Transverse colon (tissue), 4 donors: Measurements from ENCODE around the gene CCDC8. TPM values are rescaled to one million over a fixed set of nuclear protein-coding genes. Genes with fewer than 3 reads are reported as not detected.

Experiments used
- DNase-seq: peaks from one replicate; pipeline ENCODE4 v3.0.0-alpha.2; 2019
- H3K27ac ChIP-seq, 4 donors: fragments of 200-600 bp; sonication (generic); 2 replicates each; pipeline ENCODE4 v1.5.1; 2016 to 2018; ENCODE audit warnings: inconsistent platforms in 4 of 4
- H3K27me3 ChIP-seq: fragments of 200-600 bp; sonication (generic); 2 replicates; pipeline ENCODE4 v1.5.1; 2017; ENCODE audit warnings: inconsistent platforms
- H3K36me3 ChIP-seq, 4 donors: fragments of 200-600 bp; sonication (generic); 2 replicates each; pipeline ENCODE4 v1.5.1; 2017 to 2019; ENCODE audit warnings: inconsistent platforms in 4 of 4
- H3K4me1 ChIP-seq, 4 donors: fragments of 200-600 bp; sonication (generic); 2 replicates each; pipeline ENCODE4 v1.5.1; 2017 to 2020; ENCODE audit warnings: inconsistent platforms in 4 of 4
- H3K4me3 ChIP-seq, 4 donors: fragments of 200-600 bp; sonication (generic); 1 replicate in 1 of 4; 2 replicates in 3 of 4; pipeline versions ENCODE4 v1.5.1 to v1.6.1; 2017 to 2019; ENCODE audit warnings: inconsistent platforms in 4 of 4
- H3K9me3 ChIP-seq, 2 donors: fragments of 200-600 bp; sonication (generic); 2 replicates each; pipeline ENCODE4 v1.5.1; 2017 to 2019; ENCODE audit warnings: inconsistent platforms in 2 of 2
- CTCF ChIP-seq, 5 experiments: fragments of 200-600 bp in 3 of 5; fragments of 450-650 bp in 2 of 5; sonication (generic) in 3 of 5; IDR thresholded peaks; 1 replicate in 2 of 5; 2 replicates in 3 of 5; pipeline ENCODE4 v1.5.1; 2016 to 2017; ENCODE audit warnings: antibody characterized with exemption in 5 of 5, inconsistent platforms in 3 of 5, mild to moderate bottlenecking in 2 of 5, moderate library complexity in 1 of 5
- EP300 ChIP-seq: sonication (generic); formaldehyde crosslinking; IDR thresholded peaks from one replicate; pipeline ENCODE4 v1.6.1; 2017; ENCODE audit warnings: antibody characterized with exemption, low read depth
- POLR2A ChIP-seq: fragments of 450-650 bp; IDR thresholded peaks from one replicate; pipeline ENCODE4 v1.6.1; 2016; ENCODE audit warnings: antibody characterized with exemption, mild to moderate bottlenecking, moderate library complexity
- POLR2AphosphoS5 ChIP-seq, 3 donors: sonication (generic); formaldehyde crosslinking; IDR thresholded peaks; one replicate each; pipeline ENCODE4 v1.6.1; 2016; ENCODE audit warnings: antibody characterized with exemption in 3 of 3
- WGBS, 2 donors: methylation state at CpG; one replicate each; pipeline ENCODE4 v1.1.5; 2018; ENCODE audit warnings: low coverage in 1 of 2; 5-methylcytosine and 5-hydroxymethylcytosine counted together
- in situ Hi-C, 4 donors: fragments of 200-750 bp; cut with MboI; loops; one replicate each; pipeline versions ENCODE4 v1.15.0 to v1.15.1; 2017; ENCODE audit warnings: low sequenced_read_pairs in 3 of 4, low pct_ligation_motif_present in 1 of 4, low pct_unique_long_range_greater_than_20kb in 1 of 4
- intact Hi-C: fragments of 100-400 bp; cut with DNase I; formaldehyde crosslinking; loops from one replicate; pipeline ENCODE4 v1.15.1; 2023; ENCODE audit warnings: low total_unique reads
- total RNA-seq, 4 donors: library from RNA; depleted of rRNA; stranded (reverse); fragments of >200 nt; gene quantifications; one replicate each; pipeline ENCODE4 v1.1.0, GENCODE V29; 2016

The CCDC8 gene
- total RNA-seq, 4 donors from 2014 or later = 0.40 to 1.9 (median 1.2) TPM

- intact Hi-C loops = no loop called here
- peak overlapping the region; percentile 70 to 84 (median 78) for H3K27ac ChIP-seq
Measured at GRCh38 chr19:46372901-46373490, 40.4 kb downstream of the CCDC8 start.

GRCh38 chr19:46371371-46371901 lies 41.9 kb downstream of the CCDC8 start:
- Histone ChIP-seq H3K4me3 (no peak overlapping the region), H3K9me3 (no peaks in the 10 kb centered on the region), H3K4me1 (peaks cover 14 to 26% (median 22%) of the 10 kb centered on the region in 4 donors), H3K36me3 (peaks cover 0 to 5% (median under 1%) of the 10 kb centered on the region in 4 donors), H3K27ac (no peak overlapping the region), H3K27me3 (no peaks in the 10 kb centered on the region)
- in situ Hi-C loops (no loop called here), intact Hi-C loops (no loop called here)
- no peak for DNase-seq
- WGBS, 2 donors = 76% methylated on average over 10 of the region's 10 CpGs; no CpG with 5 or more reads in 1 of the 2 donors
- TF ChIP-seq CTCF (IDR thresholded peaks at IDR 0.05) = no peak

More at GRCh38 chr19:46372901-46373490, 40.4 kb downstream of the CCDC8 start:
- H3K4me1 ChIP-seq = peaks cover 18 to 35% (median 25%) of the 10 kb centered on the region in 4 donors
- no peaks in the 10 kb centered on the region for H3K9me3 ChIP-seq
- peaks cover 0 to 13% (median 6%) of the 10 kb centered on the region in 4 donors for H3K36me3 ChIP-seq
- H3K4me3 ChIP-seq = no peak overlapping the region
- no peak for DNase-seq
- 85 to 100% methylated on average over 1 to 11 of the region's 11 CpGs for WGBS, 2 donors
- no peaks in the 10 kb centered on the region for H3K27me3 ChIP-seq
- in situ Hi-C loops = no loop called here
- TF ChIP-seq EP300 (no peak), CTCF (IDR thresholded peaks at IDR 0.05) (peak in 2 of 5 experiments; percentile 10 to 17), POLR2A (no peak)

GRCh38 chr19:46369817-46370216 lies 43.5 kb downstream of the CCDC8 start:
- no peak overlapping the region for H3K27ac ChIP-seq
- no peaks in the 10 kb centered on the region for H3K9me3 ChIP-seq
- H3K4me1 ChIP-seq = peaks cover 14 to 26% (median 22%) of the 10 kb centered on the region in 4 donors
- TF ChIP-seq CTCF (IDR thresholded peaks at IDR 0.05) (no peak), POLR2A (no peak), EP300 (no peak), POLR2AphosphoS5 (IDR thresholded peaks at IDR 0.05) (no peak)
- intact Hi-C loops = no loop called here
- in situ Hi-C loops = no loop called here
- H3K4me3 ChIP-seq = no peak overlapping the region
- no peak for DNase-seq
- H3K27me3 ChIP-seq = no peaks in the 10 kb centered on the region
- no peaks in the 10 kb centered on the region for H3K36me3 ChIP-seq
- 82 to 86% methylated on average over 6 to 7 of the region's 7 CpGs for WGBS, 2 donors

DNA sequence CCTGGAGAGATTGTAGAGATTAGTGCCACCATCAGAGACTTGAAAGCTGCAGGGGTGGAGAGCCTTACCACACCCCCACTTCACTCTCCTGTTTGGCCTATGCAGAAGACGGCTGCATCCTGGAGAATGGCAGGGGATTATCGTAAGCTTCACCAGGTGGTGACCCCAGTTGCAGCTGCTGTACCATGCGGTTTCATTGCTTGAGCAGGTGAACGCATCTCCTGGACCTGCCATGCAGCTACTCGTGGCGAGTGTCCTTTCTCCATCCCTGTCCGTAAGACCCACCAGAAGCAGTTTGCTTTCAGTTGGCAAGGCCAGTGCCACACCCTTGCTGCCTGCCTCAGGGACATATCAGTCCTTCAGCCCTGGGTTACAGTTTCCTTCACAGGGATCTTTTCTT lies 45.2 kb downstream of the CCDC8 start:
- no peak for DNase-seq
- Histone ChIP-seq H3K27me3 (no peaks in the 10 kb centered on the region), H3K4me1 (peaks cover 4 to 10% (median 8%) of the 10 kb centered on the region in 4 donors), H3K9me3 (no peaks in the 10 kb centered on the region), H3K36me3 (no peaks in the 10 kb centered on the region), H3K4me3 (no peak overlapping the region), H3K27ac (no peak overlapping the region)
- intact Hi-C loops = no loop called here
- in situ Hi-C loops = no loop called here
- TF ChIP-seq CTCF (IDR thresholded peaks at IDR 0.05) = no peak
- no peak for TF ChIP-seq POLR2AphosphoS5 (IDR thresholded peaks at IDR 0.05)
- TF ChIP-seq EP300 = no peak
- TF ChIP-seq POLR2A = no peak
- 88 to 100% methylated on average over 1 to 7 of the region's 7 CpGs for WGBS, 2 donors
